Measurements from ENCODE around the gene LSAMP. TPM values are rescaled to one million over a fixed set of nuclear protein-coding genes. Genes with fewer than 3 reads are reported as not detected.

Gene LSAMP
- total and polyA plus RNA-seq, 2 of the 4 experiments (the other 2 are of a cell fraction), result 7.9 to 8.0 TPM

DNA sequence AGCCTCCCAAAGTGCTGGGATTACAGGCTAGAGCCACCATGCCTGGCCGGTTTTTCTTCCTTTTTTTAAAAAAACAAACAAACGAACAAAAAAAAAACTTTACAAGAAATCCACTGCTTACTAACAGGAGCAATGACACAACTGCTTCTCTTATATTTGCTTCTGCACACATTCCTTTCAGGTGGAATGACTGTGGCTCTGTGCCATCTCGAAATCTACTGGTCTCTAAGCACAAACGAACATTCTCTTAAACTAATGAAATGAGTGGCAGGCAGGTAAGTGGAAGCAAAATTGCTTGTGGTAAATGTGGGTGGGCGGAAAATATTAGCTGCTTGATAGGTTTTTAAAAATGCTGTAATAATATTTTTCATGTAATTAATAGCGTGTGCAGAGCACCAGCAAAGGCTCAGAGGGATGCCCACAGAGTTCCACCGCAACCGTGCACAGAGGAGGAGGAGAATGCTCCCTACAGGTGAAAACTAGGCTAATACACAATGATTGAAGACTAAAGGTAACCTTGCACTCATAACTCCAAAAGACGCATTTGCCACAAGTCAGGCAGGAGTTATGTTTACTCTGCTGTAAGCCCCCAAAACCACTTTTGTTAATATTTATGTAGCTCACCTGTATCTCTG is 77.4 kb downstream of the LSAMP start:
- CTCF ChIA-PET, result no interaction called here

More for the DNA sequence above, 77.4 kb downstream of the LSAMP start:
- Histone ChIP-seq H3K27ac (ENCODE audit: insufficient read depth, low read length) (no peak overlapping the region), H4K91ac (ENCODE audit: insufficient read depth, low read depth, low read length) (no peak overlapping the region), H2BK120ac (ENCODE audit: low read depth, low read length) (no peak overlapping the region), H3K4me3 (ENCODE audit: insufficient read depth, low read depth, low read length) (no peak overlapping the region), H3K9ac (ENCODE audit: low read depth, low read length) (no peak overlapping the region), H3K18ac (ENCODE audit: low read depth, low read length) (no peak overlapping the region), H2AK5ac (ENCODE audit: low read depth, low read length) (no peak overlapping the region), H3K14ac (replicated peaks; ENCODE audit: low read depth, low read length) (no peak overlapping the region), H3K36me3 (ENCODE audit: control insufficient read depth, insufficient read depth, low read length) (no peaks in the 10 kb centered on the region), H4K5ac (ENCODE audit: low read depth, low read length) (no peak overlapping the region), H4K8ac (ENCODE audit: low read depth in 2 of 2, low read length in 2 of 2) (no peak overlapping the region), H3K79me1 (ENCODE audit: low read depth in 1 of 2, low read length in 2 of 2) (no peaks in the 10 kb centered on the region), H4K20me1 (ENCODE audit: insufficient read depth, low read length) (no peaks in the 10 kb centered on the region), H3K4me2 (ENCODE audit: low read depth, low read length) (no peak overlapping the region), H2BK5ac (ENCODE audit: low read depth, low read length, poor library complexity, severe bottlenecking) (no peak overlapping the region), H3K9me1 (ENCODE audit: insufficient read depth, low read length) (no peaks in the 10 kb centered on the region), H2AFZ (replicated peaks; ENCODE audit: low read length, poor library complexity) (no peak overlapping the region), H2BK20ac (ENCODE audit: low read depth, low read length) (no peak overlapping the region), H3K56ac (ENCODE audit: extremely low read depth, insufficient read depth, low read length) (no peak overlapping the region), H3K9me3 (ENCODE audit: control insufficient read depth, insufficient read depth, low read length) (no peaks in the 10 kb centered on the region), H2BK15ac (ENCODE audit: low read depth, low read length) (no peak overlapping the region), H3K23ac (ENCODE audit: low read depth, low read length) (no peak overlapping the region), H2AK9ac (replicated peaks; ENCODE audit: low read depth, low read length, poor library complexity) (no peak overlapping the region), H3K27me3 (ENCODE audit: control insufficient read depth, insufficient read depth, low read length) (no peaks in the 10 kb centered on the region), H3K4ac (ENCODE audit: low read depth, low read length) (no peak overlapping the region), H3K4me1 (ENCODE audit: control insufficient read depth, insufficient read depth, low read length) (no peaks in the 10 kb centered on the region)
- DNase-seq (no peak), ATAC-seq (ENCODE audit: low read depth) (no peak)
- intact Hi-C loops (cut with micrococcal nuclease) (no loop called here), in situ Hi-C loops (cut with MboI; ENCODE audit: low sequenced_read_pairs) (no loop called here), dilution Hi-C loops (cut with HindIII; ENCODE audit: low sequenced_read_pairs, unreplicated experiment) (no loop called here)
- TF ChIP-seq, protein P1, sequence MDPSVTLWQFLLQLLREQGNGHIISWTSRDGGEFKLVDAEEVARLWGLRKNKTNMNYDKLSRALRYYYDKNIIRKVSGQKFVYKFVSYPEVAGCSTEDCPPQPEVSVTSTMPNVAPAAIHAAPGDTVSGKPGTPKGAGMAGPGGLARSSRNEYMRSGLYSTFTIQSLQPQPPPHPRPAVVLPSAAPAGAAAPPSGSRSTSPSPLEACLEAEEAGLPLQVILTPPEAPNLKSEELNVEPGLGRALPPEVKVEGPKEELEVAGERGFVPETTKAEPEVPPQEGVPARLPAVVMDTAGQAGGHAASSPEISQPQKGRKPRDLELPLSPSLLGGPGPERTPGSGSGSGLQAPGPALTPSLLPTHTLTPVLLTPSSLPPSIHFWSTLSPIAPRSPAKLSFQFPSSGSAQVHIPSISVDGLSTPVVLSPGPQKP (IDR thresholded peaks at IDR 0.05; ENCODE audit: borderline replicate concordance, low read depth, low read length), result no peak
- TF ChIP-seq, protein P2, sequence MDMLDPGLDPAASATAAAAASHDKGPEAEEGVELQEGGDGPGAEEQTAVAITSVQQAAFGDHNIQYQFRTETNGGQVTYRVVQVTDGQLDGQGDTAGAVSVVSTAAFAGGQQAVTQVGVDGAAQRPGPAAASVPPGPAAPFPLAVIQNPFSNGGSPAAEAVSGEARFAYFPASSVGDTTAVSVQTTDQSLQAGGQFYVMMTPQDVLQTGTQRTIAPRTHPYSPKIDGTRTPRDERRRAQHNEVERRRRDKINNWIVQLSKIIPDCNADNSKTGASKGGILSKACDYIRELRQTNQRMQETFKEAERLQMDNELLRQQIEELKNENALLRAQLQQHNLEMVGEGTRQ (IDR thresholded peaks at IDR 0.05; ENCODE audit: low read depth, low read length), result no peak
- TF ChIP-seq SMC3 (IDR thresholded peaks at IDR 0.05; ENCODE audit: low read depth, low read length), result no peak
- no CpG with 5 or more reads among the region's 9 CpGs for WGBS, 2 experiments (ENCODE audit: extremely low coverage in 2 of 2, insufficient read length in 1 of 2)
- no TSS peak for BruUV-seq (replicated peaks)
- POLR2A ChIA-PET (ENCODE audit: unreplicated experiment), result no interaction called here
